SK-N-MC (cell line): ENCODE data around the gene RAMP1.
"Not testable (repeated sequence)": the region's sequence is repeated elsewhere in the genome, so short reads cannot be mapped to it uniquely, and the experiment has no call there.

Source experiments
- DNase-seq: peaks from one replicate; pipeline ENCODE4 v3.0.0-alpha.2; 2011; ENCODE audit warnings: low read depth, low spot score
- H3K27ac ChIP-seq: fragments of 200-600 bp; sonication (generic); 2 replicates; pipeline ENCODE4 v1.5.1; 2016; ENCODE audit warnings: mixed run types
- H3K36me3 ChIP-seq: fragments of 200-600 bp; sonication (generic); 2 replicates; pipeline ENCODE4 v1.6.1; 2017; ENCODE audit warnings: antibody characterized with exemption, low read length, mixed read lengths; ENCODE audit not compliant: insufficient read depth
- H3K4me3 ChIP-seq: fragments of 200-600 bp; sonication (generic); 2 replicates; pipeline ENCODE4 v1.5.1; 2016
- H3K9ac ChIP-seq: fragments of 200-600 bp; sonication (generic); 2 replicates; pipeline ENCODE4 v1.8.0; 2017; ENCODE audit warnings: mixed run types, mixed read lengths; ENCODE audit not compliant: insufficient read length
- H3K9me3 ChIP-seq: fragments of 200-600 bp; sonication (generic); 2 replicates; pipeline ENCODE4 v1.6.1; 2017; ENCODE audit warnings: low read depth, mild to moderate bottlenecking, antibody characterized with exemption, low read length, moderate library complexity, mixed read lengths
- EZH2 ChIP-seq: fragments of 200-600 bp; sonication (generic); IDR thresholded peaks from one replicate; pipeline ENCODE4 v1.6.1; 2017; ENCODE audit warnings: antibody characterized with exemption
- FOXP2 ChIP-seq: optimal IDR thresholded peaks from 2 replicates; pipeline ENCODE3; 2011; ENCODE audit warnings: mild to moderate bottlenecking, moderate library complexity; ENCODE audit not compliant: insufficient read depth; ENCODE audit errors: extremely low read length, control extremely low read depth
- POLR2AphosphoS5 ChIP-seq: IDR thresholded peaks from 2 replicates; pipeline ENCODE4 v1.6.1; 2012; ENCODE audit warnings: mild to moderate bottlenecking, low read depth, low read length, borderline replicate concordance

RAMP1 gene

DNA sequence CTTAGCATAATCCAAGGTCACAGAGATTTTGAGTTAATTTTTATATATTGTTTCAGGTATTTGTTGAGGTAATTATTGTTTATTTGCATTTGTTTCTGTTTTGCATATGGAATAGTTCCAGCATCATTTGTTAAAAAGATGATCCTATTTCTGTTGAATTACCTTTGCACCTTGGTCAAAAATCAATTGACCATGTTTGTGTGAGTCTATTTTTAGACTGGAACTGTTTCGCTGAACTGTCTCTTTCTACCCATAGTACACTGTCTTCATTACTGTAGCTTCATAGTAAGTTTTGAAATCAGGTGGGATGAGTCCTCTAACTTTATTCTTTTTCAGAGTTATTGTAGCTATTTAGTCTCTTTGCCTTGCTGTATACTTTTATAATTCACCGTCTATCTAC, 28.9 kb upstream of the RAMP1 start:
- Histone ChIP-seq H3K9me3 (no peaks in the 10 kb centered on the region), H3K9ac (no peak overlapping the region), H3K4me3 (no peak overlapping the region), H3K36me3 (no peaks in the 10 kb centered on the region), H3K27ac (no peak overlapping the region)
- no peak for DNase-seq
- no peak for TF ChIP-seq EZH2

DNA sequence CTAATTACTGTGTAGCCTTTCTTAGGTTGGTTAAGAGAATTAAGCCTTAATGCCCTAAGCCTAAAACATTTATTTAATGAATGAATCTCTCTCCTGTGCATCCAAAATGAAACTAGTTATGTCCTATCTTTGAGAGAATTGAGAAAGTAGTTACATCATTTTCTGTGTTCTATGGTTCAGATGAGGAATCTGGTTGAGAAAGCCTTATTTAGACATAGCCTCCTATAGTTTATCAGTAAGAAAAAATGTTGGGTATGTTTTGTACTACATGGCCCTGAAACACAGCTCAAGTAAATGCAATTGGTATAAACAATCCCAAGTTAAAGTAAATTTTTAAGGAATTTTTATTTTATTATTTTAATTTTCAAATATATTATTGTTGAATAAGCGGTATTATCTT, 25.9 kb upstream of the RAMP1 start:
- Histone ChIP-seq H3K36me3 (no peaks in the 10 kb centered on the region), H3K4me3 (no peak overlapping the region), H3K9me3 (0 out of 2 replicates have a peak, but pooled peaks cover 2% of the 10 kb centered on the region), H3K27ac (no peak overlapping the region), H3K9ac (no peak overlapping the region)
- no peak for DNase-seq
- TF ChIP-seq FOXP2 (no peak), EZH2 (no peak), POLR2AphosphoS5 (no peak)

GRCh38 chr2:237835372-237835771, 24.1 kb upstream of the RAMP1 start:
- DNase-seq = no peak
- H3K27ac ChIP-seq = no peak overlapping the region
- TF ChIP-seq FOXP2 (no peak), POLR2AphosphoS5 (no peak), EZH2 (no peak)

DNA sequence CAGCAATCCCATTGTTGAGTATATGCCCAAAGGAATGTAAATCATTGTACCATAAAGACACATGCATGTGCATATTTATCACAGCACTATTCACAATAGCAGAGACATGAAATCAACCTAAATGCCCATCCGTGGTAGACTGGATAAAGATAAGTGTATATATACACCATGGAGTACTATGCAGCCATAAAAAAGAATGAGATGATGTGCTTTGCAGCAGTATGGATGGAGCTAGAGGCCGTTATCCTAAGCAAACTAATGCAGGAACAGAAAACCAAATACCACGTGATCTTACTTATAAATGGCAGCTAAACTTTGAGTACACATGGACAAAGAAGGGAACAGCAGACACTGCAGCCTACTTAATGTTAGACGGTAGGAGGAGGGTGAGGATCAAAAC, 18.4 kb upstream of the RAMP1 start:
- Histone ChIP-seq H3K9ac (no peak overlapping the region), H3K27ac (no peak overlapping the region), H3K4me3 (no peak overlapping the region), H3K36me3 (no peaks in the 10 kb centered on the region), H3K9me3 (0 out of 2 replicates have a peak, but pooled peaks cover 2% of the 10 kb centered on the region)
- DNase-seq = no peak
- TF ChIP-seq POLR2AphosphoS5 (no peak), FOXP2 (no peak), EZH2 (no peak)

More at GRCh38 chr2:237835372-237835771, 24.1 kb upstream of the RAMP1 start:
- 0 out of 2 replicates have a peak, but pooled peaks cover 2% of the 10 kb centered on the region for H3K9me3 ChIP-seq
- no peaks in the 10 kb centered on the region for H3K36me3 ChIP-seq
- H3K9ac ChIP-seq = no peak overlapping the region
- H3K4me3 ChIP-seq = no peak overlapping the region

DNA sequence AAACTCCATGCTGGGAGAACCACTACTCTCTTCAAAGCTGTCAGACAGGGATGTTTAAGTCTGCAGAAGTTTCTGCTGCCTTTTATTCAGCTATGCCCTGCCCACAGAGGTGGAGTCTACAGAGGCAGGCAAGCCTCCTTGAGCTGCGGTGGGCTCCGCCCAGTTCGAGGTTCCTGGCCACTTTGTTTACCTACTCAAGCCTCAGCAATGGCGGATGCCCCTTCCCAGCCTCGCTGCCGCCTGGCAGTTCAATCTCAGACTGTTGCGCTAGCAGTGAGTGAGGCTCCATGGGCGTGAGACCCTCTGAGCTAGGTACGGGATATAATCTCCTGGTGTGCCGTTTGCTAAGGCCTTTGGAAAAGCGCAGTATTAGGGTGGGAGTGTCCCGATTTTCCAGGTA, 10.5 kb upstream of the RAMP1 start:
- not testable (repeated sequence) for H3K4me3 ChIP-seq, H3K27ac ChIP-seq, H3K9ac ChIP-seq, H3K36me3 ChIP-seq, DNase-seq, H3K9me3 ChIP-seq

GRCh38 chr2:237854295-237854694, 5.1 kb upstream of the RAMP1 start:
- no peak for DNase-seq
- no peak overlapping the region for H3K4me3 ChIP-seq
- no peaks in the 10 kb centered on the region for H3K36me3 ChIP-seq
- TF ChIP-seq EZH2 (no peak), FOXP2 (no peak)
- H3K27ac ChIP-seq = no peak overlapping the region
- no peak overlapping the region for H3K9ac ChIP-seq
- H3K9me3 ChIP-seq = no peaks in the 10 kb centered on the region

- H3K36me3 ChIP-seq = no peaks in the 10 kb centered on the region
- no peaks in the 10 kb centered on the region for H3K9me3 ChIP-seq
- no peak overlapping the region for H3K27ac ChIP-seq
- H3K9ac ChIP-seq = no peak overlapping the region
- no peak for DNase-seq
- H3K4me3 ChIP-seq = no peak overlapping the region
- TF ChIP-seq FOXP2 (no peak), EZH2 (no peak), POLR2AphosphoS5 (no peak)
Observed at GRCh38 chr2:237857791-237858190, 1.6 kb upstream of the RAMP1 start.

- Histone ChIP-seq H3K4me3 (peak overlapping the region; percentile 96), H3K9ac (peak overlapping the region; percentile 59), H3K36me3 (no peaks in the 10 kb centered on the region), H3K27ac (no peak overlapping the region), H3K9me3 (no peaks in the 10 kb centered on the region)
- DNase-seq = no peak
- TF ChIP-seq POLR2AphosphoS5 (no peak), FOXP2 (no peak), EZH2 (no peak)
Observed at GRCh38 chr2:237858294-237859081, 935 bp upstream of the RAMP1 start.

- peak overlapping the region; percentile 96 for H3K4me3 ChIP-seq
- no peak for DNase-seq
- no peaks in the 10 kb centered on the region for H3K36me3 ChIP-seq
- H3K9ac ChIP-seq = peak overlapping the region; percentile 59
- TF ChIP-seq FOXP2 (no peak), POLR2AphosphoS5 (no peak), EZH2 (no peak)
- H3K9me3 ChIP-seq = no peaks in the 10 kb centered on the region
- no peak overlapping the region for H3K27ac ChIP-seq
Observed at GRCh38 chr2:237859082-237859433, 365 bp upstream of the RAMP1 start.
